ENCODE data around the gene TINAGL1. TPM values are rescaled to one million over a fixed set of nuclear protein-coding genes. Genes with fewer than 3 reads are reported as not detected.

TINAGL1 gene
- total and polyA plus RNA-seq, 7 experiments from 2014 or later: not detected

- no peak overlapping the region for H3K4me3 Mint-ChIP-seq
- ChIA-PET POLR2A (no interaction called here), CTCF (no interaction called here)
- DNase-seq (no peak), ATAC-seq (no peak)
- no peaks in the 10 kb centered on the region for H3K36me3 ChIP-seq (ENCODE audit: control insufficient read depth in 2 of 3, insufficient read depth in 3 of 3, low read length in 3 of 3)
- no peaks in the 10 kb centered on the region for H3K4me1 ChIP-seq (ENCODE audit: control insufficient read depth in 2 of 2, insufficient read depth in 2 of 2, low read length in 2 of 2)
- no peaks in the 10 kb centered on the region for H3K27me3 ChIP-seq (ENCODE audit: control insufficient read depth in 2 of 2, insufficient read depth in 2 of 2, low read length in 2 of 2)
- H3K9me3 Mint-ChIP-seq: no peaks in the 10 kb centered on the region
- H3K27ac Mint-ChIP-seq: no peak overlapping the region
- no peak overlapping the region for H3K4me3 ChIP-seq (ENCODE audit: low read length)
- H3K27me3 Mint-ChIP-seq: peaks cover 2 to 35% (median 11%) of the 10 kb centered on the region in 5 donors
- intact Hi-C loops (cut with micrococcal nuclease): no loop called here
- no peak overlapping the region for H3K27ac ChIP-seq (ENCODE audit: low read depth, low read length)
- no peaks in the 10 kb centered on the region for H3K9me3 ChIP-seq (ENCODE audit: control insufficient read depth in 2 of 3, low read length in 3 of 3)
- no peaks in the 10 kb centered on the region for H3K36me3 Mint-ChIP-seq
- H3K4me1 Mint-ChIP-seq: no peaks in the 10 kb centered on the region
Measured at GRCh38 chr1:31596737-31597097, 20.4 kb downstream of the TINAGL1 start.

GRCh38 chr1:31598980-31599379, 22.7 kb downstream of the TINAGL1 start:
- Mint-ChIP-seq H3K27ac (peak overlapping the region in 1 of 9 donors; percentile 33), H3K4me3 (no peak overlapping the region), H3K36me3 (no peaks in the 10 kb centered on the region), H3K9me3 (no peaks in the 10 kb centered on the region), H3K4me1 (no peaks in the 10 kb centered on the region), H3K27me3 (peaks cover 0 to 37% (median under 1%) of the 10 kb centered on the region in 5 donors)
- Histone ChIP-seq H3K4me3 (ENCODE audit: low read length) (no peak overlapping the region), H3K36me3 (ENCODE audit: control insufficient read depth in 2 of 3, insufficient read depth in 3 of 3, low read length in 3 of 3) (no peaks in the 10 kb centered on the region), H3K27me3 (ENCODE audit: control insufficient read depth in 2 of 2, insufficient read depth in 2 of 2, low read length in 2 of 2) (no peaks in the 10 kb centered on the region), H3K4me1 (ENCODE audit: control insufficient read depth in 2 of 2, insufficient read depth in 2 of 2, low read length in 2 of 2) (no peaks in the 10 kb centered on the region), H3K27ac (ENCODE audit: low read depth, low read length) (no peak overlapping the region), H3K9me3 (ENCODE audit: control insufficient read depth in 2 of 3, low read length in 3 of 3) (no peaks in the 10 kb centered on the region)
- no peak for DNase-seq
- ChIA-PET CTCF (no interaction called here), POLR2A (no interaction called here)
- no peak for ATAC-seq
- intact Hi-C loops (cut with micrococcal nuclease): no loop called here

GRCh38 chr1:31600641-31601040, 24.3 kb downstream of the TINAGL1 start:
- H3K4me1 Mint-ChIP-seq: no peaks in the 10 kb centered on the region

GRCh38 chr1:31602081-31602480, 25.8 kb downstream of the TINAGL1 start:
- H3K9me3 Mint-ChIP-seq: no peaks in the 10 kb centered on the region
- CTCF ChIA-PET: no interaction called here
- H3K36me3 Mint-ChIP-seq: no peaks in the 10 kb centered on the region
- Histone ChIP-seq H3K27me3 (ENCODE audit: control insufficient read depth in 2 of 2, insufficient read depth in 2 of 2, low read length in 2 of 2) (no peaks in the 10 kb centered on the region), H3K36me3 (ENCODE audit: control insufficient read depth in 2 of 3, insufficient read depth in 3 of 3, low read length in 3 of 3) (no peaks in the 10 kb centered on the region), H3K4me3 (ENCODE audit: low read length) (no peak overlapping the region), H3K27ac (ENCODE audit: low read depth, low read length) (no peak overlapping the region), H3K4me1 (ENCODE audit: control insufficient read depth in 2 of 2, insufficient read depth in 2 of 2, low read length in 2 of 2) (no peaks in the 10 kb centered on the region), H3K9me3 (ENCODE audit: control insufficient read depth in 2 of 3, low read length in 3 of 3) (no peaks in the 10 kb centered on the region)
- no peak for ATAC-seq
- H3K27ac Mint-ChIP-seq: no peak overlapping the region
- intact Hi-C loops (cut with micrococcal nuclease): no loop called here
- peaks cover 0 to 3% (median 0%) of the 10 kb centered on the region in 7 donors for H3K4me1 Mint-ChIP-seq
- no peak for DNase-seq
- H3K27me3 Mint-ChIP-seq: peaks cover 0 to 28% (median 0%) of the 10 kb centered on the region in 5 donors
- no peak overlapping the region for H3K4me3 Mint-ChIP-seq
- POLR2A ChIA-PET: interaction anchor here (0.7 kb wide), 1 partner anchor 187 kb away, joined by 3 read pairs; no protein-coding TSS in a partner anchor

More at GRCh38 chr1:31600641-31601040, 24.3 kb downstream of the TINAGL1 start:
- no peaks in the 10 kb centered on the region for H3K36me3 Mint-ChIP-seq
- no peaks in the 10 kb centered on the region for H3K9me3 Mint-ChIP-seq
- Histone ChIP-seq H3K27me3 (ENCODE audit: control insufficient read depth in 2 of 2, insufficient read depth in 2 of 2, low read length in 2 of 2) (no peaks in the 10 kb centered on the region), H3K4me1 (ENCODE audit: control insufficient read depth in 2 of 2, insufficient read depth in 2 of 2, low read length in 2 of 2) (no peaks in the 10 kb centered on the region), H3K27ac (ENCODE audit: low read depth, low read length) (no peak overlapping the region), H3K36me3 (ENCODE audit: control insufficient read depth in 2 of 3, insufficient read depth in 3 of 3, low read length in 3 of 3) (no peaks in the 10 kb centered on the region), H3K4me3 (ENCODE audit: low read length) (no peak overlapping the region), H3K9me3 (ENCODE audit: control insufficient read depth in 2 of 3, low read length in 3 of 3) (no peaks in the 10 kb centered on the region)
- H3K4me3 Mint-ChIP-seq: no peak overlapping the region
- ChIA-PET POLR2A (no interaction called here), CTCF (no interaction called here)
- ATAC-seq (no peak), DNase-seq (no peak)
- no peak overlapping the region for H3K27ac Mint-ChIP-seq
- intact Hi-C loops (cut with micrococcal nuclease): no loop called here
- peaks cover 0 to 37% (median 0%) of the 10 kb centered on the region in 5 donors for H3K27me3 Mint-ChIP-seq

GRCh38 chr1:31605908-31606427, 29.7 kb downstream of the TINAGL1 start:
- no peaks in the 10 kb centered on the region for H3K4me1 ChIP-seq (ENCODE audit: control insufficient read depth in 2 of 2, insufficient read depth in 2 of 2, low read length in 2 of 2)
- no peaks in the 10 kb centered on the region for H3K27me3 ChIP-seq (ENCODE audit: control insufficient read depth in 2 of 2, insufficient read depth in 2 of 2, low read length in 2 of 2)
- CTCF ChIA-PET: no interaction called here
- Mint-ChIP-seq H3K36me3 (peaks cover 0 to 3% (median 0%) of the 10 kb centered on the region in 5 donors), H3K9me3 (peaks cover 0 to 2% (median 0%) of the 10 kb centered on the region in 11 donors), H3K4me3 (no peak overlapping the region), H3K27ac (no peak overlapping the region), H3K4me1 (peaks cover 0 to 3% (median 0%) of the 10 kb centered on the region in 7 donors), H3K27me3 (peaks cover 0 to 21% (median 0%) of the 10 kb centered on the region in 5 donors)
- DNase-seq (peak in 1 of 9 donors; percentile 43), ATAC-seq (peak; percentile 91)
- POLR2A ChIA-PET: no interaction called here
- H3K27ac ChIP-seq (ENCODE audit: low read depth, low read length): no peak overlapping the region
- intact Hi-C loops (cut with micrococcal nuclease): no loop called here
- no peaks in the 10 kb centered on the region for H3K9me3 ChIP-seq (ENCODE audit: control insufficient read depth in 2 of 3, low read length in 3 of 3)
- no peak overlapping the region for H3K4me3 ChIP-seq (ENCODE audit: low read length)
- no peaks in the 10 kb centered on the region for H3K36me3 ChIP-seq (ENCODE audit: control insufficient read depth in 2 of 3, insufficient read depth in 3 of 3, low read length in 3 of 3)

GRCh38 chr1:31607360-31607759, 31.0 kb downstream of the TINAGL1 start:
- Mint-ChIP-seq H3K36me3 (peaks cover 0 to 3% (median 0%) of the 10 kb centered on the region in 5 donors), H3K27ac (no peak overlapping the region), H3K4me3 (no peak overlapping the region), H3K9me3 (peaks cover 0 to 2% (median 0%) of the 10 kb centered on the region in 11 donors), H3K27me3 (peaks cover 0 to 16% (median 0%) of the 10 kb centered on the region in 5 donors), H3K4me1 (peaks cover 0 to 3% (median 0%) of the 10 kb centered on the region in 7 donors)
- no peaks in the 10 kb centered on the region for H3K9me3 ChIP-seq (ENCODE audit: control insufficient read depth in 2 of 3, low read length in 3 of 3)
- H3K4me1 ChIP-seq (ENCODE audit: control insufficient read depth in 2 of 2, insufficient read depth in 2 of 2, low read length in 2 of 2): no peaks in the 10 kb centered on the region
- no peaks in the 10 kb centered on the region for H3K27me3 ChIP-seq (ENCODE audit: control insufficient read depth in 2 of 2, insufficient read depth in 2 of 2, low read length in 2 of 2)
- ChIA-PET CTCF (no interaction called here), POLR2A (no interaction called here)
- H3K36me3 ChIP-seq (ENCODE audit: control insufficient read depth in 2 of 3, insufficient read depth in 3 of 3, low read length in 3 of 3): no peaks in the 10 kb centered on the region
- DNase-seq (no peak), ATAC-seq (no peak)
- intact Hi-C loops (cut with micrococcal nuclease): no loop called here
- no peak overlapping the region for H3K4me3 ChIP-seq (ENCODE audit: low read length)
- no peak overlapping the region for H3K27ac ChIP-seq (ENCODE audit: low read depth, low read length)

- intact Hi-C loops (cut with micrococcal nuclease): no loop called here
- no peaks in the 10 kb centered on the region for H3K9me3 ChIP-seq (ENCODE audit: control insufficient read depth in 2 of 3, low read length in 3 of 3)
- POLR2A ChIA-PET: no interaction called here
- no peaks in the 10 kb centered on the region for H3K27me3 ChIP-seq (ENCODE audit: control insufficient read depth in 2 of 2, insufficient read depth in 2 of 2, low read length in 2 of 2)
- Mint-ChIP-seq H3K27me3 (peaks cover 0 to 10% (median 4%) of the 10 kb centered on the region in 5 donors), H3K4me1 (peaks cover 0 to 3% (median 0%) of the 10 kb centered on the region in 7 donors), H3K27ac (no peak overlapping the region), H3K36me3 (peaks cover 0 to 3% (median 0%) of the 10 kb centered on the region in 5 donors), H3K9me3 (peaks cover 0 to 2% (median 0%) of the 10 kb centered on the region in 11 donors), H3K4me3 (no peak overlapping the region)
- DNase-seq (no peak), ATAC-seq (no peak)
- H3K36me3 ChIP-seq (ENCODE audit: control insufficient read depth in 2 of 3, insufficient read depth in 3 of 3, low read length in 3 of 3): no peaks in the 10 kb centered on the region
- no peak overlapping the region for H3K27ac ChIP-seq (ENCODE audit: low read depth, low read length)
- H3K4me1 ChIP-seq (ENCODE audit: control insufficient read depth in 2 of 2, insufficient read depth in 2 of 2, low read length in 2 of 2): no peaks in the 10 kb centered on the region
- CTCF ChIA-PET: interaction anchor here (1.5 kb wide), 1 partner anchor 9 kb away, joined by 3 read pairs; no protein-coding TSS in a partner anchor
- no peak overlapping the region for H3K4me3 ChIP-seq (ENCODE audit: low read length)
Measured at GRCh38 chr1:31609514-31610118, 33.3 kb downstream of the TINAGL1 start.
